Erythroblast (primary cell): ENCODE data around the gene PACSIN1.

ENCODE experiments used
- GATA1 ChIP-seq: IDR thresholded peaks from 2 replicates; pipeline ENCODE4 v1.6.1; 2011; ENCODE audit warnings: low read depth, mild to moderate bottlenecking, control low read depth, low read length, moderate library complexity
- POLR2A ChIP-seq: IDR thresholded peaks from 2 replicates; pipeline ENCODE4 v1.6.1; 2011; ENCODE audit warnings: mild to moderate bottlenecking, low read length

GRCh38 chr6:34534656-34535055, 68.8 kb downstream of the PACSIN1 start:
- TF ChIP-seq POLR2A (no peak), GATA1 (no peak)
